SU-DHL-6 (cell line): Measurements from ENCODE around the gene PHIP.

Source experiments
- EZH2phosphoT487 ChIP-seq: fragments of 200-600 bp; sonication (generic), shearing (Covaris generic); conservative IDR thresholded peaks from 2 replicates; pipeline ENCODE4 v1.6.1; 2018; ENCODE audit warnings: mild to moderate bottlenecking, antibody characterized with exemption, low read length, moderate library complexity, mixed read lengths
- TF ChIP-seq, protein P1 (sequence below): fragments of 200-600 bp; sonication (generic); IDR thresholded peaks from one replicate; pipeline ENCODE4 v1.5.1; 2017; ENCODE audit warnings: antibody characterized with exemption, mild to moderate bottlenecking, low read length, moderate library complexity; ENCODE audit not compliant: insufficient read depth, poor library complexity, severe bottlenecking

GRCh38 chr6:78999737-79000136 is 78.3 kb downstream of the PHIP start:
- TF ChIP-seq, protein P1, sequence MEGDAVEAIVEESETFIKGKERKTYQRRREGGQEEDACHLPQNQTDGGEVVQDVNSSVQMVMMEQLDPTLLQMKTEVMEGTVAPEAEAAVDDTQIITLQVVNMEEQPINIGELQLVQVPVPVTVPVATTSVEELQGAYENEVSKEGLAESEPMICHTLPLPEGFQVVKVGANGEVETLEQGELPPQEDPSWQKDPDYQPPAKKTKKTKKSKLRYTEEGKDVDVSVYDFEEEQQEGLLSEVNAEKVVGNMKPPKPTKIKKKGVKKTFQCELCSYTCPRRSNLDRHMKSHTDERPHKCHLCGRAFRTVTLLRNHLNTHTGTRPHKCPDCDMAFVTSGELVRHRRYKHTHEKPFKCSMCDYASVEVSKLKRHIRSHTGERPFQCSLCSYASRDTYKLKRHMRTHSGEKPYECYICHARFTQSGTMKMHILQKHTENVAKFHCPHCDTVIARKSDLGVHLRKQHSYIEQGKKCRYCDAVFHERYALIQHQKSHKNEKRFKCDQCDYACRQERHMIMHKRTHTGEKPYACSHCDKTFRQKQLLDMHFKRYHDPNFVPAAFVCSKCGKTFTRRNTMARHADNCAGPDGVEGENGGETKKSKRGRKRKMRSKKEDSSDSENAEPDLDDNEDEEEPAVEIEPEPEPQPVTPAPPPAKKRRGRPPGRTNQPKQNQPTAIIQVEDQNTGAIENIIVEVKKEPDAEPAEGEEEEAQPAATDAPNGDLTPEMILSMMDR, result no peak
- no peak for TF ChIP-seq EZH2phosphoT487
